HG03175 (cell line): ENCODE results near the gene CCDC177.
"Not testable (repeated sequence)": the region's sequence is repeated elsewhere in the genome, so short reads cannot be mapped to it uniquely, and the experiment has no call there.

Experiments
- ATAC-seq: cut with Tn5 transposase; IDR thresholded peaks from one replicate; pipeline ENCODE4 v1.9.1; 2021; ENCODE audit warnings: mild to moderate bottlenecking, moderate library complexity; ENCODE audit not compliant: unreplicated experiment

Gene CCDC177

GRCh38 chr14:69600304-69600891 lies 25.7 kb upstream of the CCDC177 start:
- no peak for ATAC-seq

GRCh38 chr14:69599431-69599830 lies 24.8 kb upstream of the CCDC177 start:
- not testable (repeated sequence) for ATAC-seq

GRCh38 chr14:69595336-69595735 lies 20.7 kb upstream of the CCDC177 start:
- no peak for ATAC-seq

- no peak for ATAC-seq
Measured at GRCh38 chr14:69594846-69595245, 20.2 kb upstream of the CCDC177 start.

GRCh38 chr14:69593018-69593677 lies 18.5 kb upstream of the CCDC177 start:
- no peak for ATAC-seq

GRCh38 chr14:69591317-69591716 lies 16.6 kb upstream of the CCDC177 start:
- no peak for ATAC-seq

GRCh38 chr14:69587389-69587788 lies 12.7 kb upstream of the CCDC177 start:
- no peak for ATAC-seq

GRCh38 chr14:69586404-69586803 lies 11.7 kb upstream of the CCDC177 start:
- ATAC-seq: no peak

- no peak for ATAC-seq
Measured at GRCh38 chr14:69584389-69584788, 9.7 kb upstream of the CCDC177 start.

GRCh38 chr14:69582829-69583228 lies 8.2 kb upstream of the CCDC177 start:
- ATAC-seq: no peak

- no peak for ATAC-seq
Measured at GRCh38 chr14:69582212-69582611, 7.5 kb upstream of the CCDC177 start.

- ATAC-seq: no peak
Measured at GRCh38 chr14:69581316-69581935, 6.8 kb upstream of the CCDC177 start.

GRCh38 chr14:69580009-69580577 lies 5.4 kb upstream of the CCDC177 start:
- no peak for ATAC-seq

GRCh38 chr14:69579476-69579875 lies 4.8 kb upstream of the CCDC177 start:
- no peak for ATAC-seq

GRCh38 chr14:69574954-69575295 lies 254 bp upstream of the CCDC177 start:
- no peak for ATAC-seq

- no peak for ATAC-seq
Measured at GRCh38 chr14:69573831-69574262, 824 bp downstream of the CCDC177 start.

GRCh38 chr14:69573205-69573830 lies 1.4 kb downstream of the CCDC177 start:
- ATAC-seq: no peak

- ATAC-seq: no peak
Measured at GRCh38 chr14:69572841-69573135, 1.9 kb downstream of the CCDC177 start.

GRCh38 chr14:69572030-69572840 lies 2.4 kb downstream of the CCDC177 start:
- no peak for ATAC-seq

GRCh38 chr14:69571449-69572029 lies 3.1 kb downstream of the CCDC177 start:
- no peak for ATAC-seq
